Measurements from ENCODE around the gene ITCH. TPM values are rescaled to one million over a fixed set of nuclear protein-coding genes. Genes with fewer than 3 reads are reported as not detected.
"Not testable (repeated sequence)": the region's sequence is repeated elsewhere in the genome, so short reads cannot be mapped to it uniquely, and the experiment has no call there.

ITCH gene
- total RNA-seq, 1 donor from 2014 or later: 93.2 TPM

GRCh38 chr20:34374209-34374760, 11.2 kb downstream of the ITCH start:
- Histone ChIP-seq H3K4me3 (ENCODE audit: low read depth, low read length) (no peak overlapping the region), H3K36me3 (ENCODE audit: control insufficient read depth, insufficient read depth, low read length) (peaks cover 3% of the 10 kb centered on the region), H3K27me3 (ENCODE audit: control insufficient read depth, insufficient read depth, low read length) (no peaks in the 10 kb centered on the region)
- DNase-seq (ENCODE audit: low read depth) (no peak), FAIRE-seq (no peak)
- TF ChIP-seq CTCF (IDR thresholded peaks at IDR 0.05; ENCODE audit: insufficient read depth, low read length, severe bottlenecking): no peak

GRCh38 chr20:34375977-34376430, 12.9 kb downstream of the ITCH start:
- H3K4me3 ChIP-seq (ENCODE audit: low read depth, low read length): no peak overlapping the region
- no peak for DNase-seq (ENCODE audit: low read depth)
- H3K27me3 ChIP-seq (ENCODE audit: control insufficient read depth, insufficient read depth, low read length): no peaks in the 10 kb centered on the region
- H3K36me3 ChIP-seq (ENCODE audit: control insufficient read depth, insufficient read depth, low read length): no peaks in the 10 kb centered on the region
- no peak for FAIRE-seq
- TF ChIP-seq CTCF (IDR thresholded peaks at IDR 0.05; ENCODE audit: insufficient read depth, low read length, severe bottlenecking): no peak

- no peaks in the 10 kb centered on the region for H3K27me3 ChIP-seq (ENCODE audit: control insufficient read depth, insufficient read depth, low read length)
- no peak overlapping the region for H3K4me3 ChIP-seq (ENCODE audit: low read depth, low read length)
- no peak for TF ChIP-seq CTCF (IDR thresholded peaks at IDR 0.05; ENCODE audit: insufficient read depth, low read length, severe bottlenecking)
- FAIRE-seq (no peak), DNase-seq (ENCODE audit: low read depth) (no peak)
- no peaks in the 10 kb centered on the region for H3K36me3 ChIP-seq (ENCODE audit: control insufficient read depth, insufficient read depth, low read length)
Observed at GRCh38 chr20:34377072-34377847, 14.2 kb downstream of the ITCH start.

GRCh38 chr20:34382174-34382573, 19.1 kb downstream of the ITCH start:
- H3K4me3 ChIP-seq (ENCODE audit: low read depth, low read length): no peak overlapping the region

GRCh38 chr20:34382877-34383455, 19.9 kb downstream of the ITCH start:
- not testable (repeated sequence) for FAIRE-seq; H3K4me3 ChIP-seq (ENCODE audit: low read depth, low read length); H3K27me3 ChIP-seq (ENCODE audit: control insufficient read depth, insufficient read depth, low read length); H3K36me3 ChIP-seq (ENCODE audit: control insufficient read depth, insufficient read depth, low read length); DNase-seq (ENCODE audit: low read depth)

More at GRCh38 chr20:34382174-34382573, 19.1 kb downstream of the ITCH start:
- no peak for FAIRE-seq
- no peak for DNase-seq (ENCODE audit: low read depth)
- Histone ChIP-seq H3K27me3 (ENCODE audit: control insufficient read depth, insufficient read depth, low read length) (no peaks in the 10 kb centered on the region), H3K36me3 (ENCODE audit: control insufficient read depth, insufficient read depth, low read length) (no peaks in the 10 kb centered on the region)
- no peak for TF ChIP-seq CTCF (IDR thresholded peaks at IDR 0.05; ENCODE audit: insufficient read depth, low read length, severe bottlenecking)

- Histone ChIP-seq H3K36me3 (ENCODE audit: control insufficient read depth, insufficient read depth, low read length) (no peaks in the 10 kb centered on the region), H3K27me3 (ENCODE audit: control insufficient read depth, insufficient read depth, low read length) (no peaks in the 10 kb centered on the region), H3K4me3 (ENCODE audit: low read depth, low read length) (no peak overlapping the region)
- no peak for TF ChIP-seq CTCF (IDR thresholded peaks at IDR 0.05; ENCODE audit: insufficient read depth, low read length, severe bottlenecking)
- FAIRE-seq (no peak), DNase-seq (ENCODE audit: low read depth) (no peak)
Observed at GRCh38 chr20:34385464-34385863, 22.4 kb downstream of the ITCH start.
